Smooth muscle cell (in vitro differentiated cells): ENCODE data around the gene LGMN. TPM values are rescaled to one million over a fixed set of nuclear protein-coding genes. Genes with fewer than 3 reads are reported as not detected.

Source experiments
- DNase-seq: peaks from one replicate; lab custom pipeline; 2025; ENCODE audit not compliant: unreplicated experiment; lab: John Stamatoyannopoulos, UW
- H2AFZ ChIP-seq: fragments of 200-600 bp; sonication (generic); 2 replicates; pipeline ENCODE4 v1.6.0; 2016; ENCODE audit warnings: antibody characterized with exemption, low read depth, mild to moderate bottlenecking
- H3F3A ChIP-seq: fragments of 200-600 bp; sonication (generic); 2 replicates; pipeline ENCODE4 v1.6.0; 2017; ENCODE audit warnings: antibody characterized with exemption, low read depth
- H3K27ac ChIP-seq: fragments of 200-600 bp; sonication (generic); 2 replicates; pipeline ENCODE4 v1.5.1; 2016; ENCODE audit warnings: low read depth, mild to moderate bottlenecking
- H3K27me3 ChIP-seq: fragments of 200-600 bp; sonication (generic); 2 replicates; pipeline ENCODE4 v1.6.1; 2016; ENCODE audit warnings: low read depth, mild to moderate bottlenecking
- H3K36me3 ChIP-seq: fragments of 200-600 bp; sonication (generic); 2 replicates; pipeline ENCODE4 v1.5.1; 2016; ENCODE audit warnings: low read depth
- H3K4me1 ChIP-seq: fragments of 200-600 bp; sonication (generic); 2 replicates; pipeline ENCODE4 v1.5.1; 2016; ENCODE audit warnings: low read depth
- H3K4me2 ChIP-seq: fragments of 200-600 bp; sonication (generic); 2 replicates; pipeline ENCODE4 v1.6.0; 2016; ENCODE audit warnings: mild to moderate bottlenecking
- H3K4me3 ChIP-seq: fragments of 200-600 bp; sonication (generic); 2 replicates; pipeline ENCODE4 v1.5.1; 2016; ENCODE audit warnings: mild to moderate bottlenecking
- H3K79me2 ChIP-seq: fragments of 200-600 bp; sonication (generic); 2 replicates; pipeline ENCODE4 v1.6.0; 2016; ENCODE audit warnings: low read depth, mild to moderate bottlenecking
- H3K9ac ChIP-seq: fragments of 200-600 bp; sonication (generic); 2 replicates; pipeline ENCODE4 v1.6.0; 2016; ENCODE audit warnings: low read depth
- H3K9me3 ChIP-seq: fragments of 200-600 bp; sonication (generic); replicated peaks from 2 replicates; pipeline ENCODE4 v1.5.1; 2016; ENCODE audit warnings: low read depth
- H4K20me1 ChIP-seq: fragments of 200-600 bp; sonication (generic); 2 replicates; pipeline ENCODE4 v1.6.0; 2016; ENCODE audit warnings: low read depth
- CTCF ChIP-seq: fragments of 200-600 bp; sonication (generic); IDR thresholded peaks from 2 replicates; pipeline ENCODE4 v1.5.1; 2017; ENCODE audit warnings: borderline replicate concordance, mild to moderate bottlenecking, antibody characterized with exemption; ENCODE audit not compliant: insufficient read depth, poor library complexity, severe bottlenecking
- WGBS: methylation state at CpG from one replicate; pipeline ENCODE4 v1.1.7; 2016; ENCODE audit warnings: low lambda C conversion rate; 5-methylcytosine and 5-hydroxymethylcytosine counted together
- polyA plus RNA-seq: library from polyadenylated mRNA; unstranded; fragments of >200 nt; fragmentation: Nextera tagmentation; extraction: Ambion mirVana; gene quantifications from 2 replicates; pipeline ENCODE4 v1.2.1, GENCODE V29; 2016
- total RNA-seq: library from RNA; depleted of rRNA; stranded (reverse); fragments of >200 nt; gene quantifications from 2 replicates; pipeline ENCODE4 v1.2.3, GENCODE V29; 2014

The LGMN gene
- total and polyA plus RNA-seq, 2 experiments from 2014 or later, result 124 to 133 TPM

- DNase-seq, result no peak
- Histone ChIP-seq H3F3A (no peaks in the 10 kb centered on the region), H3K79me2 (no peaks in the 10 kb centered on the region), H4K20me1 (no peaks in the 10 kb centered on the region), H3K27me3 (no peaks in the 10 kb centered on the region), H3K9me3 (no peaks in the 10 kb centered on the region), H3K4me1 (no peaks in the 10 kb centered on the region), H2AFZ (no peak overlapping the region), H3K36me3 (no peaks in the 10 kb centered on the region), H3K27ac (no peak overlapping the region), H3K4me3 (no peak overlapping the region), H3K4me2 (no peak overlapping the region), H3K9ac (no peak overlapping the region)
- 98% methylated on average over 4 of the region's 4 CpGs for WGBS
- no peak for TF ChIP-seq CTCF
Measured at GRCh38 chr14:92670160-92670559, 78.3 kb downstream of the LGMN start.

- H3F3A ChIP-seq, result no peaks in the 10 kb centered on the region
- H3K27me3 ChIP-seq, result no peaks in the 10 kb centered on the region
- no peaks in the 10 kb centered on the region for H3K4me1 ChIP-seq
- no peak for DNase-seq
- no peaks in the 10 kb centered on the region for H3K36me3 ChIP-seq
- H4K20me1 ChIP-seq, result no peaks in the 10 kb centered on the region
- no peaks in the 10 kb centered on the region for H3K9me3 ChIP-seq
- H3K79me2 ChIP-seq, result no peaks in the 10 kb centered on the region
- no peak overlapping the region for H3K9ac ChIP-seq
- H2AFZ ChIP-seq, result no peak overlapping the region
- H3K27ac ChIP-seq, result no peak overlapping the region
- TF ChIP-seq CTCF, result no peak
- no peak overlapping the region for H3K4me3 ChIP-seq
- no peak overlapping the region for H3K4me2 ChIP-seq
- WGBS, result 80% methylated on average over 4 of the region's 4 CpGs
Measured at GRCh38 chr14:92668276-92668973, 80.0 kb downstream of the LGMN start.

- no peak for TF ChIP-seq CTCF
- Histone ChIP-seq H3F3A (no peaks in the 10 kb centered on the region), H3K27ac (no peak overlapping the region), H3K9ac (no peak overlapping the region), H3K4me3 (no peak overlapping the region), H3K4me2 (no peak overlapping the region), H4K20me1 (no peaks in the 10 kb centered on the region), H3K4me1 (no peaks in the 10 kb centered on the region), H2AFZ (no peak overlapping the region), H3K36me3 (no peaks in the 10 kb centered on the region), H3K79me2 (no peaks in the 10 kb centered on the region), H3K27me3 (no peaks in the 10 kb centered on the region), H3K9me3 (no peaks in the 10 kb centered on the region)
- 98% methylated on average over 9 of the region's 9 CpGs for WGBS
- DNase-seq, result no peak
Measured at GRCh38 chr14:92666251-92666650, 82.2 kb downstream of the LGMN start.

- Histone ChIP-seq H3K27ac (no peak overlapping the region), H3K36me3 (no peaks in the 10 kb centered on the region), H3K4me3 (no peak overlapping the region), H3K4me2 (no peak overlapping the region), H3K4me1 (no peaks in the 10 kb centered on the region), H2AFZ (no peak overlapping the region), H3K79me2 (no peaks in the 10 kb centered on the region), H3F3A (no peaks in the 10 kb centered on the region), H3K9me3 (no peaks in the 10 kb centered on the region), H4K20me1 (no peaks in the 10 kb centered on the region), H3K9ac (no peak overlapping the region), H3K27me3 (no peaks in the 10 kb centered on the region)
- WGBS, result 86% methylated on average over 8 of the region's 8 CpGs
- DNase-seq, result no peak
- TF ChIP-seq CTCF, result no peak
Measured at GRCh38 chr14:92665661-92666110, 82.7 kb downstream of the LGMN start.
